Activated T-helper 1 cell treated with anti-CD3 and anti-CD28 coated beads, Interleukin-2, amount 50 U/mL, for 16 hours (primary cell): ENCODE measurements around the gene CUX1.

Experiments used
- DNase-seq, 2 donors: peaks; one replicate each; pipeline ENCODE4 v3.0.0-alpha.2; 2020; ENCODE audit warnings: low read depth in 1 of 2, low spot score in 1 of 2

The CUX1 gene

GRCh38 chr7:101890749-101891523 lies 73.5 kb downstream of the CUX1 start:
- no peak for DNase-seq

GRCh38 chr7:101891936-101892640 lies 74.7 kb downstream of the CUX1 start:
- no peak for DNase-seq

DNA sequence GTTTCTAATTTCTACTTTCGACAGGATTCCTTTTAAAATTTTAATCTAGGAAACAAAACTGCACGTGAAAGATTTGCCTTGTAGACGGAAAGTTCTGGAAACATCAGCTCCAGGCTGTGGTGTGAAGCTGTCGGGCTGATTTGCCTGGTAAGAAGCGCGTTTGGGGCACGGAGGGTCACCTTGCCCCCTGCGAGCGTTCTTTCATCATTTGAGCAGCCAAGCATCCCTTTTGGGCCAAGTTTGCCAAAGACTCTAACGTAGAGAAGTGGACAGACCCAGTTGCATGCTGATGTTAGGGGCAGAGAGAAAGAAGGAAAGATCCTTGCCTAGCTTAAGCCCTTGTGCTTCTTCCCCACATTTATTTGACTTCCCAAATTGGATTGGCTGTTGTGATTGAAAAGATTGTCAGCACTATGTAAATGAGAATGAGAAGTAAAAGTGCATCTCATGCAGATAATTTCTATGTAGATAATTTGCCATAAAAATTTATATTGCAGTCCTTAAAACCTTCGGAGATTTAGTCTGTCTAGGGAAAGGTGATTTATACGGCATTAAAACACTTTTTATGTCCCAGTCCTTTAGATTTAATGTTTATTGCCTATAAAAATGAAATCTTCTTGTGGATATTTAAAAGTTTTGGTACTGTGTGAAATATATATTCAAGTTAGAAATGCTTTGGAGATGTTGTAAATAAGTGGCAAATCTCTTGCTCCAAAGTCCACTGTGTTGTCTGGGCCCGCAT lies 76.1 kb downstream of the CUX1 start:
- DNase-seq = no peak

DNA sequence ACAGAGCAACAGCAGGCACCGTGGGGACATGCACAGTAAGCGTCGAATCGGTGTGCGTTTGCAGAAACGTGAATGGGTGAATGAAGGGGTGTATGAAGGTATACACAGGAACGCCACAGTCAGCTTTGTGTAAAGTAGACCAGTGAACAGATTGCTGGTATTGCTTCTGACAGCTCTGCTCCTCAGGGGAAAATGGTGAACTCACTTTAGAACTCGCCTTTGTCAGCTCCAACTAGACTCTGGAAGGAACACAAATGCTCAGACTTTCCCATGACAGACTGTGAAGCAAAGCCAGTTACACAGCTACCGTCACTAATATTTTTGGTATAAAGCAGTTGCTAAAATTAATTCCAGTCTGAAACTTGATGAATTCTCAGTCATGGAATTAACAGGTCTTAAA lies 78.9 kb downstream of the CUX1 start:
- DNase-seq = no peak

- DNase-seq = no peak
These were observed 79.5 kb downstream of the CUX1 start for GRCh38 chr7:101896941-101897340.

DNA sequence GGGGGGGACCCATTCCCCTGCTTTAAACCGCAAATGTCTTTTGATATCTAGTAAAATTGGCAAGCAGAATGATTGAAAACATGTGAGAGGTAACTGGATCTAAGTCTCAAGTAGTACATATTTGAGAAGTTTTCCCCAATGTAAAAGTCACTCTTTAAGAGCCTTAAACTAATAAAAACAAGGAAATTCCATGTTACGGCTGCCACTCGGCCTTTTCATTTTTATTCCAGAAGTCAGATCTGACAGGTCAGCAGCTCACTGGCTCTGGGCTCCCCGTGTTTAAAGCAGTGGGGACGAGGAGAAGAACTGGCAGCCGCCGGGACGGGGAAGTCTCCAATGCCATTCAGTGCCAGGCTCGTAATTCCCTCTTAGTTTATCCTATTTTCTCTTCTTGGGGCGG lies 80.7 kb downstream of the CUX1 start:
- DNase-seq = no peak

DNA sequence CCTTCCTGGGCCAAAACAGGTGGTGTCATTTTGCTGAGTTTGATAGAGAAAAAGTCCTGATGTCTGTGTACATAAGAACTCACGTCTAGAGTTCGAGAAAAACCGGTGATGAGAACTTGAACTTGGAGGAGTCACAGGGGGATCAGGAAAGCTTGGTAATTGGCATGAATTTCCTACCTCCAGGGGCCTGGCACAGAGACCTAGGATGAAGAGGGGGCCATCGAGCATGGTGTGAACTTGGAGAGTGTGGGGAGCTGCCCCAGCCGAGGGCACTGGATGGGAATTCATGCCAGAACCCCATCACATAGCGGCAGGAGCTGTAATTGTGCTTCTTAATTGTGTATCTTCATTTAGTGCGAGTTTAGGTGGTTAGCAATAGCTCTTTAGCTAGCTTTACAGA lies 82.2 kb downstream of the CUX1 start:
- DNase-seq = no peak

GRCh38 chr7:101900103-101900502 lies 82.7 kb downstream of the CUX1 start:
- no peak for DNase-seq

GRCh38 chr7:101901661-101902491 lies 84.5 kb downstream of the CUX1 start:
- DNase-seq = no peak

DNA sequence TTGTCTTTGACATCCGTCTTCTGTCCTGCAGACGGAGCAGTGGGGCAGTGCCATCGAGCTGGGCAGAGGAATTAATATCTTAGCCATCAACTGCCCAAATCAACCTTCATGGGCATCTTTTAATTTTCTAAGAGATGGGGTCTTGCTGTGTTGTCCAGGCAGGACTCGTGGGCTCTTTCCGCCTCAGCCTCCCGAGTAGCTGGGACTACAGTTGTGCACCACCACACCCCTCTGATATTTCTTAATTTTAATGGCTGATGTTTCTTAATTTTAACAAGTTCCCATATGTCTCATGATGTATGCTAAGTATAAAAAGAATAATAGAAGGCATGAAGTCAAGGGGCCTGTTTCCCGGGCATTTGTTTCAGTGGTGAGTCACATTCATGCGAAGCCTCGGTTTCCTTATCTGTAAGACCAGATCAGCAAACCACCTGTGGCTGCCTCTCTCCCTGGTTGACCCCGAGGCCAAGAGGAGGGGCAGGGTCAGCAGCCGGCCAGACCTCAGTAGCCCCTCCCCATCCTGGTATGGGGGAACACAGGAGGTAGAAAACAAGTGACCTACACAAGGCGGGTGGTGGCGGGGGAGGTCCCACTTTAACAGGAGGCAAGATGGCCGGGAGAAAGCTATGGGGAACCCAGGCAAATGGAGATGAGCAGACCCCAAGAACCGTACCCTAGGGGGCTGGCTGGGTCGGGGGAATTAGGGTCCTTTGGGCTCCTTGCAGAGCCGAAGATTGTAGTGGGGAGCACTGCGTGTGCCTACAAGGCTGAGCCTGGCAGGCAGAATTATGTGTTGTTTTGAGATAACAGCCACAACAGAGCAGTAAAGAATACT lies 85.5 kb downstream of the CUX1 start:
- DNase-seq = no peak

DNA sequence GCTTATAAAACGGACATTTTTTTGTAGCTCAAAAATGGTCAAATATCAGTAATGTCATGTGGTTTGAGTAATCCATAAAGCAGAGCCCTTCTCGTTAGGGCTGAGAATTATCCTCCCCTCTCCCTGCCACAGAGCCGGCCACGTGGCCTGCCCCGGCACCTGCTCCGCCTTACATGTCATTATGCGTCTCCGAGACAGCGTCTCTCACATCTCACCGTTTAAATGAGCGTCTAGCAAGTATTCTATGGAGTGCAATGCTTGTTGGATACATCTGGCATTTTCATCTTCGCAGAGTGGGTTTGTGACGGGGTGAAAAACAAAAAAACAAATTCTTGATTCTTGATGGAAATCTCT lies 86.1 kb downstream of the CUX1 start:
- DNase-seq = no peak

GRCh38 chr7:101904019-101904418 lies 86.6 kb downstream of the CUX1 start:
- no peak for DNase-seq

DNA sequence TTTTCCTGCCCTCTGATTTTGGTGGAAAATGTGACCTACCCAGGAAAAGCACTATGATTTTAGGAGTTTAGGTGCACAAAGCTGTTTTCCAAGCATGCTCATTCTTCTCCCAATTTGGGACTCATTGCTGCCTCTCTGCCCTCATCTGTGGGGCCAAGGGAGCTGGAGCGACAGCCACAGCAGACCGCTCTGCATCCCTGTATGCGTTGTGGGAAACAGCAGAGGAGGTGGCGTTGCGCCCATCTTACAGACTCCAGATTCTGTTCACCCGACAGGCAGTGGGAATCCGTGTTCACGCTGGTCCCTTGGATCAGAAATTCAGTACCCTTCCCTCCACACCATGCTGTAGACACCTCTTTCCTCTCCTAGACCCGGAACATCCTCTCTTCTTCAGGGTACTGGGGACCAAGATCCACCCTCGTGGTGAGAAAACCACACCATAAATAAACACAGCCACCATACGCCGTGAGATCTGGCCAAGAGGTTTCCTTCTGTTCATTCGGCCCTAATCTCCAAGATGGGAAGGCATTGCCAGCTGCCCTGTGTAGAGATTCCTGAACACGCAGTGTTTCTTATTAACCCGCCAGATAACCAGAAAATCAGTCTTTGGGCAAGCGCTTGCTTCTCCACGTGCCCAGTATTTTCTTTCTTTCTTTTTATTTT lies 87.9 kb downstream of the CUX1 start:
- no peak for DNase-seq

DNA sequence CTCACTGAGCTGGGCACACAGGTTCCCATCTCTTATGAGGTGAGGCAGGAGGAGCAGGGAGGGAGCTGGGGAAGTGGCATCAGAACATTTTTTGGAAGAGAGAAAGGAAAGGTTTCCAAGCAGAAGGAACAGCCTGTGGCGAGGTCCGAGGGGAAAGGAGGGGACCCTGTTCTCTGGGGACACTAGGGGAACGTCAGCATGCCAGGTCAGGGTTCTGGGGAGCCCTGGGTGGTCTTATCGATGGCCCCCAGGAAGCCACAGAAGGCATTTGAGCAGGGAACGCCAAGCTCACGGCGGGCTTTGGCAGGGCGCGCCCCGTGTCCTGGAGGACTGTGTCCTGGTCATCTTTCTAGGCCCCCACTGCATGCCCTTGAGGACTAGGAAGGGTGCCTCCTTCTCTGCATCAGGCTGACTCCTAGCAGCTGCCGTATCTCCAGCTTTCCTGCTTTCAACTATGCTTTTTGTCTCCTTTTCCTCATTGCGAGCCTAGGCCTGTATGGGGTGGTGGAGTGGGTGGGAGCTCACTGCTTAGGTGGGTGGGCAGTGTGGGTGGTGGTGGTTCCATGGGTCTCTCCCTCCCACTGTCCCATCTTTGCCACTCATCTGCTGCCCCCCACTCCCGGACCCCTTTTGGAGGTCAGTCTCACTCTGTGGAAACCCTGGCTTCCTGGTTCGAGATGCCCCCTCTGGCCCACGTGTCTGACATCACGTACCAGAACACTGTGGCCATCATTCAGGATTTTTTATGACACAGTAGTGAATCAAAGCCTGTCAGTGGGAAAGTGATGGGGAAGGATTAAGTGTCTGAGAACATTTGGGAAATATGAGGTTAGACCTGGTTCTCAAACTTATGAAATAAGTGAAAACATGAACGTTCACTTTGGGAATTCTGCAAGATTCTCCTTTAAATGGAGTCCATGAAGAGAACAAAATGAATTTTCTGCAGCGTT lies 89.1 kb downstream of the CUX1 start:
- no peak for DNase-seq

DNA sequence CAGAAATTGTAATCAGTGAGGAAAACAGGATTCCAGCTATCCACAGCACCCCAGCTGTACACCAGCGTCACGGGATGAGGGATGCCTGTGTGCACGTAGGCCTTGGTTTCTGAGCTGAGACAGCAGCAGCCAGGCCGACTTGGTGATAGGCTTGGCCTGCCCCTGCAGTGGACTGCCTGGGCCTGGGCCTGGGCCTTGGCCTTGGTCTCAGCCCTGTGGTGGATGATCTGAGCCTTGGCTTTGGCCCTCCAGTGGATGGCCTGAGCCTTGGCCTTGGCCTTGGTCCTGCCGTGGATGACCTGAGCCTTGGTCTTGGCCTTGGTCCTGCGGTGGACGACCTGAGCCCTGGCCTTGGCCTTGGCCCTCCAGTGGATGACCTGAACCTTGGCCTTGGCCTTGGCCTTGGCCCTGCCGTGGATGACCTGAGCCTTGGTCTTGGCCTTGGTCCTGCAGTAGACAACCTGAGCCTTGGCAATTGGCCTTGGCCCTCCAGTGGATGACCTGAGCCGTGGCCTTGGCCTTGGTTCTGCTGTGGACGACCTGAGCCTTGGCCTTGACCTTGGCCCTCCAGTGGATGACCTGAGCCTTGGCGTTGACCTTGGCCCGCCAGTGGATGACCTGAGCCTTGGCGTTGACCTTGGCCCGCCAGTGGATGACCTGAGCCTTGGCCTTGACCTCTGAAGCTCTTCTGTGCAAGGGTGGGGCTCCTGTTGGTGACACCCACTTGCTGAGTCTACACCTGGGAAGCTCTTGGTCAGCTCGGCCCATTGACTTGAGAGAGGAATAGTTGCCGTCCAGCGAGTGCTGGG lies 93.8 kb downstream of the CUX1 start:
- no peak for DNase-seq

- DNase-seq = no peak
These were observed 94.6 kb downstream of the CUX1 start for GRCh38 chr7:101911800-101912715.

DNA sequence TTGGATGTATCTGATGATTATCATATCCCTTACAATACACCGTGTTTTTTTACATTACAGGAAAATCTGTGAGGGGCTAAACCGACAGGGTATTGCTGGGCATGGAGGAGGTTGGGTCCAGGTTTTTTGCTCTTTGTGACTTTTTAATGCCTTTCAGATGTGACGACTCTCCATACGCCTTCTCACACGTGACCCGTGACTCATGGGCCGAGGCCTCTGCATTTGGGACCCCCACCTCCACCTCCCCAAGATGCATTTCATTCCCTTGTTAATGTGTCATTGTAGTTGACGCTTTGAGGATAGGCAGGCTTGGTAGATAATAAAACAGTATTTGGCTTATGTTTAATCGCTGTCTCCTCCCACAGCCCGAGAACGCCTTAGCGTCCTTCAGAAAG lies 95.3 kb downstream of the CUX1 start:
- DNase-seq = no peak
